GM18873 (cell line): ENCODE measurements around the gene PCED1B.
"Not testable (repeated sequence)": the region's sequence is repeated elsewhere in the genome, so short reads cannot be mapped to it uniquely, and the experiment has no call there.

Experiments used
- ATAC-seq: cut with Tn5 transposase; IDR thresholded peaks from one replicate; pipeline ENCODE4 v1.9.1; 2021; ENCODE audit warnings: mild to moderate bottlenecking, moderate library complexity, moderate number of reproducible peaks; ENCODE audit not compliant: unreplicated experiment, low FRiP score

The PCED1B gene

DNA sequence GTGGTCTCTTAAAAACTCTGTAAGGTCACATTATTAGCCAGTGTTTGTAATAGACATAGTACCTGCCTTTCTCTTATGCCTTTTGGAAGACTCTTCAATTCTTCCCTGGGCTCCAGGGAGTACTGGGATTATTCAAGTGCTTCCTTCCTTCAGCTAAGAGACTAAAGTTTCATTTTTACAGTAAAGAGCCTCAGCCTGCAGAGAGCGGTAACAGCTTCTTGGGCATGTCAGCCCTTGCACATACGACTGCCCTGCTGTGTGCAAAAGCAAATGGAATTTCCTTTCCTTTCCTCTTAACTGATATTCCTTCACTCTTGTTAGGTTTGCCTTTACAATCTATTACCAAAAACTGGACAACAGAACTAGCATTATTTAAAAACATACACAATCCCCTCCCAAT is 33.3 kb downstream of the PCED1B start:
- ATAC-seq, result no peak

GRCh38 chr12:47114481-47114892 is 35.1 kb downstream of the PCED1B start:
- no peak for ATAC-seq

GRCh38 chr12:47117305-47117704 is 37.9 kb downstream of the PCED1B start:
- ATAC-seq, result not testable (repeated sequence)

- ATAC-seq, result no peak
These were observed 41.3 kb downstream of the PCED1B start for GRCh38 chr12:47120736-47121135.

DNA sequence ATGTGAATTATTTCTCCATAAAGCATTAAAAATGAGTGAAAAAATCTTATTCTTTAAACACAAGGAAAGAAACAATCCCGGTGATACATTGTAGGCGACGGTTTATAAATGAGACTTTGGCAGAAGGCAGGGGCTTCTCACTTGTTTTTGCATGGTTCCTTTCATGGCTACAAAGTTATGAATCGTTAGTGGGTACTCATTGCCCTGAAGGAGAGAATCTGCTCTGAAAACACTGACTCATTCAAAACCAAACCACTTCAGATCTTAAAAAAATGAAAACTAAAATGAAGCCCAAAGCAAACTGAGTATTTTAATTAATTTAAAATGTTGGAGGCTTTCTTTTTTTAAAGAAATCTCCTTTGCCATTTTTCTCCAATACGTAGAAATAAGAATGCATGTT is 41.7 kb downstream of the PCED1B start:
- no peak for ATAC-seq

- ATAC-seq, result no peak
These were observed 43.2 kb downstream of the PCED1B start for GRCh38 chr12:47122602-47123001.

GRCh38 chr12:47123730-47124129 is 44.3 kb downstream of the PCED1B start:
- no peak for ATAC-seq

DNA sequence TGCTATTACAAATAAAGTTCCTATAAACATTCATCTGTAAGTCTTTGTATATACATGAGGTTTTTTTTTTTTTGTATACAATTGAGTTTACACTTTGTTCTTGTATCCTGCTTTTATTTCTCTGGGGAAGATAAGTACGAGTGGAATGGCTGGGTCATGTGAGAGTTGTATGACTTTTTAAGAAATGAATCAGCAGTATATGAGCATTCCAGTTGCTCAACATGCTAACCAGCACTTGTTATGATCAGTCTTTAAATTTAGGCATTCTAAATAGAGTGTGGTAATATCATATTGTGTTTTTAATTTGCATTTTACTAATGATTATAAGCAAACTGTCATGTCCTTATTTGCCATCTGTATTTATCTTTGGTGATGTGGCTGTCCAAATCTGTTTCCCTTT is 45.0 kb downstream of the PCED1B start:
- ATAC-seq, result no peak

DNA sequence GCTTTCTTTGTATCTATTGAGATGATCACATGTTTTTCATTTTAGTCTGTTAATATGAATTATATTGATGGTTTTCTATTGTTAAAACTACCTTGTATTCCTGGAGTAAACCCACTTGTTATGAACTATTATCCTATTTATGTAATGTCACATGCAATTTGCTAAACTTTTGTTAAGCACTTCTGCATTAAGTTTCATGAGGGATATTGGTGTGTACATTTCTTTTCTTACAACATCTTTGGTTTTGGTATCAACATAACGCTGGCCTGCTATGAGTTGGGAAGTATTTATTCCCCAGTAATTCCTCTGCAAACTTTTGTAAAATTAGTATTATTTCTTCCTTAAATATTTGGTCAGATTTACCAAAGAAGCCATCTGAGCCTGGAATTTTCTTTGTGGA is 46.8 kb downstream of the PCED1B start:
- ATAC-seq, result no peak

DNA sequence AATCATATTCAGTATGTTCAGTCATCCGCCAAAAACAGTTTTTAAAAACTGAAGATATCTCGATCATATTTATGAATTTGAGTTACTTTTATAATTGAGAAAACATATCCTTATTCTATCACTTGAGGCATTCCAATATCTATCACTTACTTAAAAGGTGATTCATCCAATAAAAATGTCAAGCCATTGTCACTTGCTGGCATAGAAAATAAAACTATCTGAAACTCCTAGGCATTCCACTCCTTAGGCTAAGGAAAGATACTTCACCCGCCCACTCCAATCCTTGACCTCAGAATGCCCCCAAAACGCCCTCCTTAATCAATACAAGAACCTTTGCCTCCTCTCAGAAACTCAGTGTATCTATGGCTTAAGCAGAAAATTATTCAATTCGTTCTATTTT is 51.6 kb downstream of the PCED1B start:
- ATAC-seq, result no peak

- no peak for ATAC-seq
These were observed 54.6 kb downstream of the PCED1B start for GRCh38 chr12:47134005-47134404.

DNA sequence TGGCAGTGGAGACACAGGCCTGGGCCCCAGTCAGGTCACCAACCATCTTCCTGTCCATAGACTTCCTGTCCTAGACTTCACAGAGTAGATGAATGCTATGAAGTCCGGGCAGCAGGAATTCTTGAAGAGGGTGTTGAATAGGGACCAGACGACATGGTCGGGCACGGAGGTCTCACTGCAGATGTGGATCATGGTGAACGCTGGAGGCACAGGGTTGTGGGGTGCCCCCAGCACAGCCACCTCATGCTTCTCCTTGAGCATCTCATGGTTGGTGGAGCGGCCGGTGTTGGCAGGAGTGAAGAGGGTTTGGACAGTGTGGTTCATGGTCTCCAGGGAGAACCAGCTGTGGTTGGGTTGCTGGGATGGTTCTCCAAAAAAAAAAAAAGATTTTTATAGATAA is 56.2 kb downstream of the PCED1B start:
- ATAC-seq, result no peak

GRCh38 chr12:47139000-47139681 is 59.7 kb downstream of the PCED1B start:
- no peak for ATAC-seq

- no peak for ATAC-seq
These were observed 62.0 kb downstream of the PCED1B start for GRCh38 chr12:47141459-47141858.

- no peak for ATAC-seq
These were observed 65.3 kb downstream of the PCED1B start for GRCh38 chr12:47144769-47145168.

DNA sequence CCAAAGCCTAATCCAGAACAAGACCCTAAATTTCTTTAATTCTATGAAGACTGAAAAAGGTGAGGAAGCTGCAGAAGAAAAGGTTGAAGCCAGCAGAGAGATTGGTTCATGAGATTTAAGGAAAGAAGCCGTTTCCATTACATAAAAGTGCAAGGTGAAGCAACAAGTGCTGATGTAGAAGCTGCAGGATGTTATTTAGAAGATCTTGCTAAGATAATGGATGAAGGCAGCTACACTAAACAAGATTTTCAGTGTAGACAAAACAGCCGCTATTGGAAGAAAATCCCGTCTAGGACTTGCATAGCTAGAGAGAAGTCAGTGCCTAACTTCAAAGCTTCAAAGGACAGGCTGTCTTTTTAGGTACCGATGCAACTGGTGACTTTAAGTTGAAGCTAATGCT is 65.8 kb downstream of the PCED1B start:
- ATAC-seq, result no peak

DNA sequence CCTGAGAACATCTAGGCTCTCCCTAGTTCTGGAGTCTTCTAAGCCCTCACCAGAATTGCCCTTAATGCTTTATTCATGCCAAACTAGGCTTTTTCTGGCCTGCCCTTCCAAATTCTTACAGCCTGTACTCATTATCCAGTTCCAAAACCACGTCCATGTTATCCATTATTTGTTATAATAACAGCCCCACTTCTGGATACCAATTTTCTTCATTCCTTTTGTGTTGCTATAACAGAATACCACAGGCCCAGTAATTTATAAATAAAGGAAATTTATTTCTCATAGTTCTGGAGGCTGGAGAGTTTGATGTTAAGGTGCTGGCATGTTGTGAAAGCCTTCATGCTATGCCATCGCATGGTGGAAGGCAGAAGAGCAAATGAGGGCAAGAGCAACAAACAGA is 68.3 kb downstream of the PCED1B start:
- ATAC-seq, result no peak

GRCh38 chr12:47149146-47149545 is 69.7 kb downstream of the PCED1B start:
- no peak for ATAC-seq

- ATAC-seq, result no peak
These were observed 72.7 kb downstream of the PCED1B start for GRCh38 chr12:47152095-47152494.

GRCh38 chr12:47155457-47156166 is 76.2 kb downstream of the PCED1B start:
- ATAC-seq, result no peak

DNA sequence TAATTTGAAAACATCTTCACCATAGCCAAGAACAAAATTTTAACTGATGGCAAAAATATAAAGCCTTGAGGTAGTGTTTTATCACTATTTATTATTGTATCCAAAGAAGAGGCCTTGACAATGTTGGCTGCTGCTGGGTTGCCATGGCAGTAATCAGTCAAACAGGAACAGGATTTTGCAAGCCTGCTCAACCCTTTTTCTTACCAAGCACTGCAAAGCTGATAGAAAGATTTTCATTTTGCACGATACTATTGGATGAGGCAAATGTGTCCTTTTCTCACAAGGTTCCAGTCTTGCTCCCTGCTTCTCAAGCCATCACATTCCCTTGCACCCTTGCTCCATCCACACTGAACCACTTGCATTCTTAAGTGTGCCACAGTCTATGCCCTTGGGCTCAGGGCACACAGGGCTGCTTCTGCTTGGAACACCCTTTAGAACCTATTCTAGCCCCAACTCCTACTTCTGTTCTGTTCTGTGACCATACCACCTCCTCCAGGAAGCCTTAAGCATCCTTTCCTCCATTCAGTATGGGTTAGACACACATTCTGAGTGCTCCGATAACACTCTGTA is 76.8 kb downstream of the PCED1B start:
- ATAC-seq, result no peak

DNA sequence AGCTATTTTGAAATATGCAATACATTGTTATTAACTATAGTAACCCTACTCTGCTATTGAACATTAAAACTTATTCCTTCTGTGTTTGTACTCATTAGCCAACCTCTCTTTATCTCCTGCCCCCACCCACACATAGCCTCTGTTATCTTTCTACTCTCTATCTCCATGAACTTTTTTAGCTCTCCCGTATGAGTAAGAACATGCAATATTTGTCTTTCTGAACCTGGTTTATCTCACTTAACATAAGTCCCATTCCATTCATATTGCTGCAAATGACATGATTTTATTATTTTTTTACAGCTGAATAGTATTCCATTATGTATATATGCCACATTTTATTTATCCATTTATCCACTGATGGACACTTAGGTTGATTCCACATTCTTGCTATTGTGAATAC is 79.4 kb downstream of the PCED1B start:
- ATAC-seq, result no peak
